A673 (cell line): Measurements from ENCODE around the gene PLOD2. TPM values are rescaled to one million over a fixed set of nuclear protein-coding genes. Genes with fewer than 3 reads are reported as not detected.

ENCODE experiments used
- BruUV-seq: library from RNA; stranded (reverse); fragments of 400-500 nt; replicated peaks from 2 replicates; lab custom pipeline; 2021; lab: Mats Ljungman, UMichigan
- CTCF ChIA-PET: fragments of 300-600 bp; sonication (Branson Sonifier 250); formaldehyde crosslinking; loops from one replicate; lab custom pipeline; 2022; ENCODE audit warnings: antibody characterized with exemption; lab: Charles Lee
- POLR2A ChIA-PET: fragments of 300-600 bp; sonication (Branson Sonifier 250); formaldehyde crosslinking; loops from one replicate; lab custom pipeline; 2022; ENCODE audit warnings: antibody characterized with exemption; ENCODE audit not compliant: low non-redundant PET; lab: Charles Lee
- DNase-seq: peaks from one replicate; pipeline ENCODE4 v3.0.0-alpha.2; 2015; ENCODE audit warnings: low spot score
- H3K27ac ChIP-seq: fragments of 200-600 bp; sonication (generic); 2 replicates; pipeline ENCODE4 v1.5.1; 2016; ENCODE audit warnings: mixed run types, low read depth, mild to moderate bottlenecking, mixed read lengths, antibody characterized with exemption, low read length; ENCODE audit not compliant: poor library complexity, severe bottlenecking
- H3K27me3 ChIP-seq: fragments of 200-600 bp; sonication (generic); replicated peaks from 2 replicates; pipeline ENCODE4 v1.6.1; 2017; ENCODE audit warnings: mixed run types, low read depth, mild to moderate bottlenecking, mixed read lengths, antibody characterized with exemption, low read length; ENCODE audit not compliant: insufficient read depth, poor library complexity
- H3K36me3 ChIP-seq: fragments of 200-600 bp; sonication (generic); 2 replicates; pipeline ENCODE4 v1.6.1; 2016; ENCODE audit warnings: mixed run types, mild to moderate bottlenecking, mixed read lengths, antibody characterized with exemption, low read length; ENCODE audit not compliant: insufficient read depth, poor library complexity, severe bottlenecking
- H3K4me1 ChIP-seq: fragments of 200-600 bp; sonication (generic); 2 replicates; pipeline ENCODE4 v1.6.1; 2017; ENCODE audit warnings: mixed run types, mild to moderate bottlenecking, mixed read lengths, antibody characterized with exemption, low read length; ENCODE audit not compliant: insufficient read depth, poor library complexity, severe bottlenecking
- H3K4me3 ChIP-seq: fragments of 200-600 bp; sonication (generic); 2 replicates; pipeline ENCODE4 v1.5.1; 2016; ENCODE audit warnings: low read depth, mixed run types, mild to moderate bottlenecking, mixed read lengths, low read length; ENCODE audit not compliant: poor library complexity, severe bottlenecking
- H3K9me3 ChIP-seq: fragments of 200-600 bp; sonication (generic); 2 replicates; pipeline ENCODE4 v1.6.1; 2016; ENCODE audit warnings: mixed run types, low read depth, mild to moderate bottlenecking, mixed read lengths, antibody characterized with exemption, low read length; ENCODE audit not compliant: poor library complexity, severe bottlenecking
- CTCF ChIP-seq: fragments of 300-800, 200-600 bp; sonication (generic); conservative IDR thresholded peaks from 2 replicates; pipeline ENCODE4 v1.5.1; 2017; ENCODE audit warnings: low read depth, mild to moderate bottlenecking, antibody characterized with exemption, low read length, moderate library complexity, mixed read lengths
- EZH2 ChIP-seq: fragments of 200-600 bp; sonication (generic); IDR thresholded peaks from 2 replicates; pipeline ENCODE4 v1.6.1; 2017; ENCODE audit warnings: borderline replicate concordance, low read depth, mild to moderate bottlenecking, mixed read lengths, antibody characterized with exemption, low read length; ENCODE audit not compliant: poor library complexity, severe bottlenecking
- intact Hi-C: fragments of 100-400 bp; cut with micrococcal nuclease; formaldehyde crosslinking; loops from one replicate; pipeline ENCODE4 v1.10.0; 2022; ENCODE audit not compliant: unreplicated experiment
- total RNA-seq: library from RNA; stranded (reverse); gene quantifications from 2 replicates; pipeline ENCODE4 v1.2.3, GENCODE V29; 2021

Gene PLOD2
- total RNA-seq, 1 experiment from 2014 or later, result 34.6 TPM

GRCh38 chr3:146099316-146099715 lies 61.7 kb downstream of the PLOD2 start:
- Histone ChIP-seq H3K4me1 (no peaks in the 10 kb centered on the region), H3K9me3 (no peaks in the 10 kb centered on the region), H3K27me3 (no peaks in the 10 kb centered on the region), H3K4me3 (no peak overlapping the region), H3K36me3 (no peaks in the 10 kb centered on the region), H3K27ac (no peak overlapping the region)
- ChIA-PET CTCF (no interaction called here), POLR2A (no interaction called here)
- DNase-seq, result no peak
- intact Hi-C loops, result no loop called here
- TF ChIP-seq EZH2 (no peak), CTCF (no peak)
- no TSS peak for BruUV-seq

- TF ChIP-seq EZH2 (no peak), CTCF (no peak)
- no TSS peak for BruUV-seq
- Histone ChIP-seq H3K27me3 (no peaks in the 10 kb centered on the region), H3K36me3 (no peaks in the 10 kb centered on the region), H3K4me1 (no peaks in the 10 kb centered on the region), H3K27ac (no peak overlapping the region), H3K4me3 (no peak overlapping the region), H3K9me3 (no peaks in the 10 kb centered on the region)
- ChIA-PET CTCF (no interaction called here), POLR2A (no interaction called here)
- no peak for DNase-seq
- intact Hi-C loops, result no loop called here
Observed at GRCh38 chr3:146093896-146094295, 67.1 kb downstream of the PLOD2 start.

GRCh38 chr3:146092230-146092629 lies 68.8 kb downstream of the PLOD2 start:
- intact Hi-C loops, result no loop called here

More at GRCh38 chr3:146092230-146092629, 68.8 kb downstream of the PLOD2 start:
- no peaks in the 10 kb centered on the region for H3K27me3 ChIP-seq
- no peak for TF ChIP-seq CTCF
- TF ChIP-seq EZH2, result no peak
- H3K4me3 ChIP-seq, result no peak overlapping the region
- no TSS peak for BruUV-seq
- ChIA-PET CTCF (no interaction called here), POLR2A (no interaction called here)
- H3K36me3 ChIP-seq, result no peaks in the 10 kb centered on the region
- DNase-seq, result no peak
- H3K27ac ChIP-seq, result no peak overlapping the region
- no peaks in the 10 kb centered on the region for H3K9me3 ChIP-seq
- H3K4me1 ChIP-seq, result no peaks in the 10 kb centered on the region
